Natural killer cell (primary cell): ENCODE data around the gene STBD1. TPM values are rescaled to one million over a fixed set of nuclear protein-coding genes. Genes with fewer than 3 reads are reported as not detected.

Source experiments
- ATAC-seq, 3 donors: fragments of 150-1000 bp in 2 of 3; fragments of 200-7000 bp in 1 of 3; cut with Tn5 transposase; 1 replicate in 1 of 3; 2 replicates in 2 of 3; pipeline ENCODE4 v1.10.0; 2021; ENCODE audit warnings: mild to moderate bottlenecking in 2 of 3, moderate library complexity in 2 of 3
- DNase-seq, 2 donors: peaks; one replicate each; pipeline versions ENCODE4 v3.0.0 to v3.0.0-alpha.2; 2013 to 2021; ENCODE audit warnings: mixed read lengths in 1 of 2
- H3K27ac ChIP-seq: one replicate; pipeline ENCODE4 v1.5.1; 2013; ENCODE audit warnings: mild to moderate bottlenecking, low read length
- H3K27me3 ChIP-seq: one replicate; pipeline ENCODE4 v1.6.1; 2013; ENCODE audit warnings: low read length; ENCODE audit not compliant: control insufficient read depth, insufficient read depth
- H3K36me3 ChIP-seq: one replicate; pipeline ENCODE4 v1.6.1; 2013; ENCODE audit warnings: low read length; ENCODE audit not compliant: control insufficient read depth, insufficient read depth
- H3K4me1 ChIP-seq: one replicate; pipeline ENCODE4 v1.6.1; 2013; ENCODE audit warnings: low read length; ENCODE audit not compliant: control insufficient read depth, insufficient read depth
- H3K4me3 ChIP-seq: one replicate; pipeline ENCODE4 v1.5.1; 2013; ENCODE audit warnings: low read length
- H3K9me3 ChIP-seq: one replicate; pipeline ENCODE4 v1.6.1; 2013; ENCODE audit warnings: low read length; ENCODE audit not compliant: control insufficient read depth, insufficient read depth
- H3K27ac Mint-ChIP-seq, 2 donors: one replicate each; pipeline ENCODE4 v1.8.0; 2022; ENCODE audit warnings: mild to moderate bottlenecking in 2 of 2, mixed read lengths in 2 of 2, moderate library complexity in 1 of 2
- H3K27me3 Mint-ChIP-seq, 2 donors: one replicate each; pipeline ENCODE4 v1.8.0; 2022; ENCODE audit warnings: low read depth in 2 of 2, mixed read lengths in 2 of 2
- H3K36me3 Mint-ChIP-seq: one replicate; pipeline ENCODE4 v1.8.0; 2022; ENCODE audit warnings: mixed read lengths
- H3K4me1 Mint-ChIP-seq, 2 donors: one replicate each; pipeline ENCODE4 v1.8.0; 2022; ENCODE audit warnings: mixed read lengths in 2 of 2
- H3K4me3 Mint-ChIP-seq: one replicate; pipeline ENCODE4 v1.8.0; 2022; ENCODE audit warnings: mild to moderate bottlenecking, moderate library complexity, mixed read lengths
- H3K9me3 Mint-ChIP-seq, 2 donors: one replicate each; pipeline ENCODE4 v1.8.0; 2022; ENCODE audit warnings: mixed read lengths in 2 of 2
- CTCF ChIP-seq: fragments of 200-600 bp; IDR thresholded peaks from one replicate; pipeline ENCODE4 v1.8.0; 2022; ENCODE audit warnings: antibody characterized with exemption
- WGBS: methylation state at CpG from one replicate; pipeline ENCODE4 v1.1.7; 2013; ENCODE audit warnings: missing lambda C conversion rate; ENCODE audit not compliant: insufficient coverage; 5-methylcytosine and 5-hydroxymethylcytosine counted together
- intact Hi-C: fragments of 100-400 bp; cut with micrococcal nuclease; formaldehyde crosslinking; loops from one replicate; pipeline ENCODE4 v1.14.2; 2022
- total RNA-seq, 4 donors: library from RNA; stranded (reverse); fragments of 120-200 nt in 1 of 4; gene quantifications; one replicate each; pipeline versions ENCODE4 v1.2.3 to v1.2.4, GENCODE V29; 2013 to 2022

The STBD1 gene
- total RNA-seq, 3 donors from 2014 or later (not counting 1 experiment from before 2014, with no cell fraction given) = 0.15 to 1.3 (median 0.26) TPM

GRCh38 chr4:76260571-76260970 is 46.0 kb upstream of the STBD1 start:
- H3K9me3 Mint-ChIP-seq = no peaks in the 10 kb centered on the region
- WGBS = no CpG with 5 or more reads among the region's 1 CpG
- intact Hi-C loops = no loop called here
- Histone ChIP-seq H3K4me3 (no peak overlapping the region), H3K27ac (no peak overlapping the region), H3K9me3 (no peaks in the 10 kb centered on the region), H3K4me1 (no peaks in the 10 kb centered on the region), H3K27me3 (peaks cover 3% of the 10 kb centered on the region), H3K36me3 (no peaks in the 10 kb centered on the region)
- no peak for TF ChIP-seq CTCF
- no peaks in the 10 kb centered on the region for H3K4me1 Mint-ChIP-seq
- peaks cover 16 to 50% of the 10 kb centered on the region in 2 donors for H3K27me3 Mint-ChIP-seq
- H3K4me3 Mint-ChIP-seq = no peak overlapping the region
- H3K27ac Mint-ChIP-seq = no peak overlapping the region
- H3K36me3 Mint-ChIP-seq = no peaks in the 10 kb centered on the region
- DNase-seq = no peak
- ATAC-seq = no peak

DNA sequence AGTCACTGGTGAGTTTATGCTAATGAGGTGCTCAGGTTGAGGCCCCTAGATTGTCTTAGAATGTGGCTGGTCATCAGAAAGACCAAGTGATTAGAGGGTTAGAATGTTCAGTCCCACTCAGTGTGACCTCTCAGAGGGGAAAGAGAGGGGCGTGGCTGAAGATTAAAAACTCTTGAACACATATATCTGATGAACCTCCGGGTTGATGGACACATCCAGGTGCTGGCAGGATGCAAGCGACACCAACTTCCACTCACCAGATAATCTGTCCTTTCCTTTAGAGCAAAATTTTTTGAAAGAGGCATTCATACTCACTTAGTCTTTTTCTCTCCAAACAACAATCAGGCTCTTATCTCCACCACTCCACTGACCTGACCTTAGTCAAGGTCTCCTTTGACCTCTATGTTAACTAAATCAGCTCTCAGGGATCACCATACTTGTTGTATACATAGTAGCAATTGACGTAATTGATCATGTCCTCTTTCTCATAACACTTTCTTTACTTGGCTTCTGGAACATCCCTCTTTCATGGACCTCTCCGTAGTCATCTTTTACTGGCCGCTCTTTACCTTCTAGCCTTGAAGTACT is 40.8 kb upstream of the STBD1 start:
- no peak overlapping the region for H3K27ac Mint-ChIP-seq
- no peak overlapping the region for H3K4me3 Mint-ChIP-seq
- no peaks in the 10 kb centered on the region for H3K9me3 Mint-ChIP-seq
- no peaks in the 10 kb centered on the region for H3K36me3 Mint-ChIP-seq
- intact Hi-C loops = no loop called here
- Histone ChIP-seq H3K27me3 (no peaks in the 10 kb centered on the region), H3K4me3 (no peak overlapping the region), H3K27ac (no peak overlapping the region), H3K4me1 (no peaks in the 10 kb centered on the region), H3K9me3 (no peaks in the 10 kb centered on the region), H3K36me3 (no peaks in the 10 kb centered on the region)
- H3K4me1 Mint-ChIP-seq = no peaks in the 10 kb centered on the region
- TF ChIP-seq CTCF = no peak
- 92% methylated on average over 6 of the region's 6 CpGs for WGBS
- H3K27me3 Mint-ChIP-seq = peaks cover 8 to 12% of the 10 kb centered on the region in 2 donors
- ATAC-seq (no peak), DNase-seq (no peak)

- Histone ChIP-seq H3K9me3 (no peaks in the 10 kb centered on the region), H3K4me3 (no peak overlapping the region), H3K27me3 (no peaks in the 10 kb centered on the region), H3K27ac (no peak overlapping the region), H3K36me3 (no peaks in the 10 kb centered on the region), H3K4me1 (no peaks in the 10 kb centered on the region)
- DNase-seq (no peak), ATAC-seq (no peak)
- intact Hi-C loops = no loop called here
- 85% methylated on average over 3 of the region's 3 CpGs for WGBS
- Mint-ChIP-seq H3K4me3 (no peak overlapping the region), H3K27ac (no peak overlapping the region), H3K9me3 (no peaks in the 10 kb centered on the region), H3K27me3 (peaks cover 13 to 14% of the 10 kb centered on the region in 2 donors), H3K36me3 (no peaks in the 10 kb centered on the region), H3K4me1 (no peaks in the 10 kb centered on the region)
- no peak for TF ChIP-seq CTCF
Measured at GRCh38 chr4:76266627-76267026, 39.9 kb upstream of the STBD1 start.

DNA sequence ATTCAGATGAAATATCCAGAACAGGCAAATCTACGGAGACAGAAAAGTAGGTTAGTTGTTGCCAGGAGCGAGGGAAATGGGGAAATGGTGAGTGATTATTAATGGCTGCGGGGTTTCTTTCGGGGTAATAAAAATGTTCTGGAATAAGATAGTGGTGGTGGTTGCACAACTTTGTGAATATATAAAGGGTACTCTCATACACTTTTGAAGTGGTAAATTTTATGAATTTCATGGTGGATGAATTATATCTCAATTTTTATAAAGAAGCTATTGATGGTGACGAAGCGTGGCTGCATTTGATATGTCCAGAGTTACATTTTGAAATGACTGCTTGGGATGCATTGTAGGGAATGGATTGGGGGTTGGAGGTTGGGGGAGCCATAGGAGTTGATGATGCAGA is 38.7 kb upstream of the STBD1 start:
- Mint-ChIP-seq H3K4me1 (no peaks in the 10 kb centered on the region), H3K27me3 (peaks cover 10 to 18% of the 10 kb centered on the region in 2 donors), H3K27ac (no peak overlapping the region), H3K4me3 (no peak overlapping the region), H3K36me3 (no peaks in the 10 kb centered on the region), H3K9me3 (no peaks in the 10 kb centered on the region)
- H3K4me1 ChIP-seq = no peaks in the 10 kb centered on the region
- H3K36me3 ChIP-seq = no peaks in the 10 kb centered on the region
- no peaks in the 10 kb centered on the region for H3K9me3 ChIP-seq
- no peak for DNase-seq
- WGBS = 98% methylated on average over 6 of the region's 6 CpGs
- intact Hi-C loops = no loop called here
- H3K4me3 ChIP-seq = no peak overlapping the region
- H3K27me3 ChIP-seq = no peaks in the 10 kb centered on the region
- H3K27ac ChIP-seq = no peak overlapping the region
- ATAC-seq = no peak
- no peak for TF ChIP-seq CTCF
